Activated CD4-positive, alpha-beta T cell treated with anti-CD3 and anti-CD28 coated beads, Interleukin-2, amount 10 ng/mL, durations not matched to agents 24 days and 14 days (primary cell): ENCODE measurements around the gene MEGF6. TPM values are rescaled to one million over a fixed set of nuclear protein-coding genes. Genes with fewer than 3 reads are reported as not detected.
"Not testable (repeated sequence)": the region's sequence is repeated elsewhere in the genome, so short reads cannot be mapped to it uniquely, and the experiment has no call there.

Experiments used
- DNase-seq: peaks from one replicate; pipeline ENCODE4 v3.0.0; 2022
- H3K27ac Mint-ChIP-seq: one replicate; pipeline ENCODE4 v1.8.0; 2022; ENCODE audit warnings: mild to moderate bottlenecking, mixed read lengths
- H3K27me3 Mint-ChIP-seq: one replicate; pipeline ENCODE4 v1.8.0; 2022; ENCODE audit warnings: mixed read lengths
- H3K36me3 Mint-ChIP-seq: one replicate; pipeline ENCODE4 v1.8.0; 2022; ENCODE audit warnings: low read depth, mild to moderate bottlenecking, mixed read lengths
- H3K4me1 Mint-ChIP-seq: one replicate; pipeline ENCODE4 v1.8.0; 2021; ENCODE audit warnings: mixed read lengths
- H3K4me3 Mint-ChIP-seq: one replicate; pipeline ENCODE4 v1.8.0; 2022; ENCODE audit warnings: mild to moderate bottlenecking, moderate library complexity, mixed read lengths
- H3K9me3 Mint-ChIP-seq: one replicate; pipeline ENCODE4 v1.8.0; 2021; ENCODE audit warnings: mixed read lengths
- intact Hi-C: fragments of 100-400 bp; cut with micrococcal nuclease; formaldehyde crosslinking; loops from one replicate; pipeline ENCODE4 v1.15.1; 2023
- total RNA-seq: library from RNA; stranded (reverse); gene quantifications from 2 replicates; pipeline ENCODE4 v1.2.3, GENCODE V29; 2022

Gene MEGF6
- total RNA-seq, 1 donor from 2014 or later = 1.7 TPM

DNA sequence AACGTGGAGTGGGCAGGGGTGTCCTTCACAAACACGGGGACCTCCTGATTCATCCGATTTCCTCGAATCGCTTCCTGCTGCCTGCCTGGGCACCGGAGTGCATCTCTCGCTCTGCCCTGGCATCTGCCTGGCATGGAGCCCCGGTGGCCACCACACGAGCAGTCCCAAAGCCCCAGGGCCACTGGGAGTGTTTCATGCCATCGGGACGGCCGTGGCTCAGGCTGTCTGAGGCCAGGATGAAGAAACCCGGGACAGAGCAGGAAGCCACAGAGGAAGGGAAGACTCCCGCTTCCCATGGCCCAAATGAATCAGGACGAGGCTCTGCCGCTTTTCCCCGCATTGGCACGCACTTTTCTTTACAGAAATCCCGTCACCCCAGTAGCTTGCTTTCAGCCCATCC lies 32.4 kb downstream of the MEGF6 start:
- intact Hi-C loops = no loop called here
- Mint-ChIP-seq H3K4me3 (no peak overlapping the region), H3K9me3 (no peaks in the 10 kb centered on the region), H3K27ac (no peak overlapping the region), H3K27me3 (no peaks in the 10 kb centered on the region), H3K36me3 (no peaks in the 10 kb centered on the region), H3K4me1 (no peaks in the 10 kb centered on the region)
- no peak for DNase-seq

GRCh38 chr1:3578433-3578805 lies 32.9 kb downstream of the MEGF6 start:
- H3K4me3 Mint-ChIP-seq = no peak overlapping the region
- no peak overlapping the region for H3K27ac Mint-ChIP-seq
- H3K36me3 Mint-ChIP-seq = no peaks in the 10 kb centered on the region
- no peaks in the 10 kb centered on the region for H3K4me1 Mint-ChIP-seq
- no peak for DNase-seq
- H3K9me3 Mint-ChIP-seq = no peaks in the 10 kb centered on the region
- no peaks in the 10 kb centered on the region for H3K27me3 Mint-ChIP-seq
- intact Hi-C loops = no loop called here

GRCh38 chr1:3577711-3578432 lies 33.4 kb downstream of the MEGF6 start:
- no peaks in the 10 kb centered on the region for H3K27me3 Mint-ChIP-seq
- H3K4me1 Mint-ChIP-seq = no peaks in the 10 kb centered on the region
- H3K27ac Mint-ChIP-seq = no peak overlapping the region
- no peaks in the 10 kb centered on the region for H3K36me3 Mint-ChIP-seq
- H3K9me3 Mint-ChIP-seq = no peaks in the 10 kb centered on the region
- DNase-seq = no peak
- intact Hi-C loops = no loop called here
- no peak overlapping the region for H3K4me3 Mint-ChIP-seq

GRCh38 chr1:3577300-3577699 lies 34.0 kb downstream of the MEGF6 start:
- Mint-ChIP-seq H3K4me3 (no peak overlapping the region), H3K9me3 (no peaks in the 10 kb centered on the region), H3K36me3 (no peaks in the 10 kb centered on the region), H3K27ac (no peak overlapping the region), H3K27me3 (no peaks in the 10 kb centered on the region), H3K4me1 (no peaks in the 10 kb centered on the region)
- intact Hi-C loops = no loop called here
- DNase-seq = no peak

DNA sequence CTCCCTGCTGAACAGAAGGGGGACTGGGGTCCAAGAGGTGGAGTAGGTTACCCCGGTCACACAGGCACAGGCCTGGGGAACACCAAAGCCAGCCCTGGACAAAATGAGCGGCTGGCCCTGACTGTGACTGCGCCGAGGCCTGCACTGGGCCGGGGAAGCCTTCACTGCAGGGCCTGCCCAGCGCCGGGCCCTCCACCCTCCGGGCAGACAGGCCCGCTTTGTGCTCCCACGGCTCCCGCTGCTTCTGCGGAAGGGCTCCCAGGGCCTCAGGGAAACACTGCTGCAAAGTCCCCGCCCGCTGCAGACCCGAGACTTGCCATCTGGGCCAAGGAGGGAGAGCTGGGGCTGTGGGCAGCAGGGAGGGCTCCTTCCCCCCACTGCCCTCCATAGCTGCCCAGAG lies 35.3 kb downstream of the MEGF6 start:
- Mint-ChIP-seq H3K27ac (no peak overlapping the region), H3K4me1 (no peaks in the 10 kb centered on the region), H3K4me3 (no peak overlapping the region), H3K9me3 (no peaks in the 10 kb centered on the region), H3K27me3 (no peaks in the 10 kb centered on the region), H3K36me3 (no peaks in the 10 kb centered on the region)
- no peak for DNase-seq
- intact Hi-C loops = no loop called here

DNA sequence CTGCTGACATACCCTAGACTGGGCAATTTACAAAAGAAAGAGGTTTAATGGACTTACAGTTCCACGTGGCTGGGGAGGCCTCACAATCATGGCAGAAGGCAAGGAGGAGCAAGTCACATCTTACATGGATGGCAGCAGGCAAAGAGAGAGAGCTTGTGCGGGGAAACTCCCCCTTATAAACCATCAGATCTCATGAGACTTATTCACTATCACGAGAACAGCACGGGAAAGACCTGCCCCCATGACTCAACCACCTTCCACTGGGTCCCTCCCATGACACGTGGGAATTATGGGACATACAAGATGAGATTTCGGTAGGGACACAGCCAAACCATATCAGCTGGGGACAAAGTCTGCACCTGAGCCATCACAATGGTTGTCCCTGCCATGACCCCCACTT lies 35.8 kb downstream of the MEGF6 start:
- H3K4me1 Mint-ChIP-seq, H3K27me3 Mint-ChIP-seq, H3K36me3 Mint-ChIP-seq, H3K27ac Mint-ChIP-seq, DNase-seq, H3K4me3 Mint-ChIP-seq, intact Hi-C loops, H3K9me3 Mint-ChIP-seq: not testable (repeated sequence)

DNA sequence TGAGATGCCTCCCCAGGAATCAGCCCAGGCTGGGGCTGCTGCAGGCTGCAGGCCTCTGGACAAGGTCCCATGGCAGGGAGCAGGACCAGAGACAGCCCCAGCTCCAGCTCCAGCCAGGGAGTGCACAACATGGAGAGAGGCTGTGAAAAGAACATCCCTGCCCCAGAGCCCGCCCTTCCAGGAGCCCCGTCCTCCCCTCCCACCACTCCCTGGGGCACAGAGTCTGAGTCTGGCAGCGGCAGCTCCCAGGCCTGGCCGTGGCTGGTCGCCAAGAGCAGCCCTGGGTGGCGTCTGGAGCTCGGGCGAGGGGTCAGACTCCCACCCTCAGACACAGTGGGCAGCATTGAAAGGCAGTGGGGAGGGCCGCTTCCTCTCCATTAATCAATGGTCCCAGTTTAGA lies 37.8 kb downstream of the MEGF6 start:
- no peak for DNase-seq
- intact Hi-C loops = no loop called here
- H3K4me1 Mint-ChIP-seq = no peaks in the 10 kb centered on the region
- H3K27me3 Mint-ChIP-seq = no peaks in the 10 kb centered on the region
- no peak overlapping the region for H3K27ac Mint-ChIP-seq
- no peaks in the 10 kb centered on the region for H3K36me3 Mint-ChIP-seq
- no peak overlapping the region for H3K4me3 Mint-ChIP-seq
- H3K9me3 Mint-ChIP-seq = no peaks in the 10 kb centered on the region

GRCh38 chr1:3572638-3573037 lies 38.7 kb downstream of the MEGF6 start:
- H3K4me1 Mint-ChIP-seq, DNase-seq, H3K27me3 Mint-ChIP-seq, H3K27ac Mint-ChIP-seq, H3K4me3 Mint-ChIP-seq, H3K9me3 Mint-ChIP-seq, intact Hi-C loops, H3K36me3 Mint-ChIP-seq: not testable (repeated sequence)

GRCh38 chr1:3571263-3571662 lies 40.0 kb downstream of the MEGF6 start:
- H3K4me1 Mint-ChIP-seq = no peaks in the 10 kb centered on the region
- no peak for DNase-seq
- H3K36me3 Mint-ChIP-seq = no peaks in the 10 kb centered on the region
- intact Hi-C loops = no loop called here
- H3K27me3 Mint-ChIP-seq = no peaks in the 10 kb centered on the region
- no peak overlapping the region for H3K27ac Mint-ChIP-seq
- H3K9me3 Mint-ChIP-seq = no peaks in the 10 kb centered on the region
- H3K4me3 Mint-ChIP-seq = no peak overlapping the region

DNA sequence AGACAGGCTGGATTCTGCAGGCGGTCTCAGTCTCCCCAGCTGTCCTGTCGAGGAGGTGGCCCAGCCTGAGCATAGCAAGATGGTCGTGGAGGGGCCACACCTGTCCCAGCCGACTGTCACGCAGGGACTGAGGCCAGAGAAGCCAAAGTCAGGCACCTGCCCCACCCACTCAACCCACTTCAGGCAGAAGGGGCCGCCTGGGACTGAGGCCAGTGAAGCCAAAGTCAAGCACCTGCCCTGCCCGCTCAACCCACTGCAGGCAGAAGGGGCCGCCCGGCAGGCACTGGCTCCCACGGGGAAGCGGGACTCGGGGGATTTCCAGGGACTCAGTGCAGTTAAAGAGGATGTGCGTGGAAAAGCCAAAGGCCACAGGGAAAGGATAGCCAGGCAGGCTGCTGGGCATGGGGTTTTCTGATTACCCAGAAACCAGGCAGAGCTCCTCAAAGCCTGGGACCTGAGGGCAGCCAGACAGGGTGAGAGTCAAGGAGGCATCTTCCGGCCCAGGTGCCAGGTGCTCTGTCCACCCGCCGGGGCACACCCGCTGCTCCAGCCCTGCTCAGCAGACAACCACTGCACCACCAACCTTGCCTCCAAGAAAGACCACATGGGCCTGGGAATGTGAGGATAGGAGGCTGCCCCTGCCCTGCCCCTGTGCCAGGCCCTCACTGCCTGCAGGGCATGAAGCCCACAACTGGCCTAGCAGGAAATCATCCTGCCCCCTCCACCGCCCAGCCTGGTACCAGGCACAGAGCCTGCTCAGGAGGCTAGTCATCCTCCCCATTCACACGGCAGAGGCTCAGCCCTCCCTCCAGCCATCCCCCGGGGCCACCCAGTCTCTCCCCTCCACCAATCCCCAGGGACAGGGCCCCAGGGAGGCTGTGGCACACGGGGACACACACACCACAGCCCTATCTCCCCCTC lies 41.0 kb downstream of the MEGF6 start:
- no peak overlapping the region for H3K27ac Mint-ChIP-seq

GRCh38 chr1:3569436-3569835 lies 41.9 kb downstream of the MEGF6 start:
- Mint-ChIP-seq H3K27me3 (no peaks in the 10 kb centered on the region), H3K27ac (no peak overlapping the region), H3K4me1 (no peaks in the 10 kb centered on the region), H3K9me3 (no peaks in the 10 kb centered on the region), H3K36me3 (no peaks in the 10 kb centered on the region), H3K4me3 (no peak overlapping the region)
- no peak for DNase-seq
- intact Hi-C loops = no loop called here

More for the DNA sequence above, 41.0 kb downstream of the MEGF6 start:
- no peaks in the 10 kb centered on the region for H3K4me1 Mint-ChIP-seq
- intact Hi-C loops = no loop called here
- H3K36me3 Mint-ChIP-seq = no peaks in the 10 kb centered on the region
- H3K9me3 Mint-ChIP-seq = no peaks in the 10 kb centered on the region
- H3K4me3 Mint-ChIP-seq = no peak overlapping the region
- no peak for DNase-seq
- H3K27me3 Mint-ChIP-seq = no peaks in the 10 kb centered on the region

DNA sequence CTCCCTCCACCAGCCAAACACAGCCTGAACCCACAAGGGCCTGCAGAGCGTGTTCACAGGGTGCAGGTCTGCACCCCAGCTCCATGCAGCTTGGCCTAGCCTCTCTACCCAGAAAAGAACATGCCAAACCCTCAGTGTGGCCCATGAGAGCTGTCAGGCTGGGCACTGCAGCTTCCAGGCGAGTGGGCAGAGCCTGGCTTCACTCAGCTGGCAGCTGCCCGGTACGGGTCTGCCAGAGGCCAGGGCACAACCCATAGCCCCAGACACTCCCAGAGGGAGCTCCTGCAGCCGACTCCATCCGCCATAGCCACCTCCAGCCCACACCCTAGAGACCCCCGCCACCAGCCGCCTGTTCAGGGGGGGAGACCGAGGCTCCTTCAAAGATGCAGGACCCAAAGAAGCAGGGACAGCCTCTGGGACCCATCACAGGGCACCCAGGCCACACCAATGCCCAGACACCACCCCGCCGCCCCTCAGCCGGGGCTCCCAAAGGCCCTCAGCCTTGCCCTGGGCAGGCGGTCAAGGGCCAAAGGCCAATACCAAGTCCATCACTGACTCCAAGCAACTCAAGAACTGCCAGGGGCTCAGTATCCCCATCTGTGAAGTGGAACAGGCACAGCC lies 42.4 kb downstream of the MEGF6 start:
- no peak overlapping the region for H3K4me3 Mint-ChIP-seq
- no peak overlapping the region for H3K27ac Mint-ChIP-seq
- intact Hi-C loops = no loop called here
- no peaks in the 10 kb centered on the region for H3K9me3 Mint-ChIP-seq
- H3K4me1 Mint-ChIP-seq = no peaks in the 10 kb centered on the region
- DNase-seq = no peak
- no peaks in the 10 kb centered on the region for H3K27me3 Mint-ChIP-seq
- H3K36me3 Mint-ChIP-seq = no peaks in the 10 kb centered on the region

DNA sequence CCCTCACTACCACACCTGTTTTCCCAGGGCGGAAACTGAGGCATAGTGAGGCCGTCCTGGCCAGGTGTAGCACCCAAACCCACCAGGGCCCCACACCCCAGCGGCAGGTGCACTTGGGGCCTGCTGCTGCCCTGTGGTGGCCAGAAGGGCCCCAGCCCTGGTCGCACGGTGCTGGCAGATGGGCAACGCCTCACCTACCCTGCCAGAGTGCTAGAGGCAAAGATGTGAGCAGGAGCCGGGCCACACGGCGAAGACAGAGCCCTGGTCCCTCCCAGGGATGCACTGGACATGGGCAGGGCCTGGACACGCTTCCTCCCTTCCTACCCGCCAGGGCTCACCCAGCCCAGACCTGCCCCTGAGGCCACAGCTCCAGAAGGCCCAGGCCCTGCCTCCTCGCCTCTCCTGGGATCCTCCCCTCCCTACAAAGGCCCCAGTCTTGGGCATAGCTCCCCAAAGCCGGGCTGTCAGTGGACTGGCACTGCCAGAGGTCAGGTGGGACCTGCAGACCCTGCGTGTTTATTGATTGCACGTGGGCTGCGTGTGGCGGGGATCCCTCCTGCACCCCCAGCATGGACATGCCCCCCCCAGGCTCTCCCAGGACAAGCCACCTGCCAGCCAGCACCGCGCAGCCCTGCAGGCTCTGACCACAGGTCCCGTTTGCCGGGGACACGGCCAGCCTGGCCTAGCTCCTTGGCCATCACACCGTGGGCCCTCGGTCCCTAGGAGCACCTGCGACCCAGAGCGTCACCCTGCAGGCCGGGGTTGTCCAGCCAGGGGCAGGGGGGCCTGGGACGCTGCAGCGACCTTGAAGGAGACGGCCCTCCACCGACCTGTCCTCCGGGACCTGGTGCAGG lies 44.1 kb downstream of the MEGF6 start:
- Mint-ChIP-seq H3K9me3 (no peaks in the 10 kb centered on the region), H3K27ac (no peak overlapping the region), H3K36me3 (no peaks in the 10 kb centered on the region), H3K4me3 (no peak overlapping the region), H3K27me3 (no peaks in the 10 kb centered on the region), H3K4me1 (no peaks in the 10 kb centered on the region)
- DNase-seq = no peak
- intact Hi-C loops = no loop called here
